Measurements from ENCODE around the gene DENND2A.
"Not testable (repeated sequence)": the region's sequence is repeated elsewhere in the genome, so short reads cannot be mapped to it uniquely, and the experiment has no call there.

The DENND2A gene

DNA sequence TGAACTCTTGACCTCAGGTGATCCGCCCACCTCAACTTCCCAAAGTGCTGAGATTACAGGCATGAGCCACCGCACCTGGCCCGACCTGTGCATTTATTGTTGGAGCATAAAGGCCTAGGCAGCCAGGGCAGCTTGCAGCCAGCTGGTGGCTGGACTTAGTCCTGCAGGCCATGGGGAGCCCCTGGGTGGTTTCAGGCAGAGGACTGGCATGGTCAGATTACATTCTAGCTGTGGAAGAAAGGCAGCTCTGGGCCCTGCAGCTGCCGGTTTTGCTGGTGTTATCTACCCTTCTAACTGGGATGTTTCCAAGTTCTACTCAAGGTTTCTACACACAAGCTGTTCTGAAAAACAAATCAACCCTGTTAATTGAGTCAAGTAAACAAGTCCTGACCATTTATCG lies 138.6 kb downstream of the DENND2A start:
- TF ChIP-seq CTCF (IDR thresholded peaks at IDR 0.05), result no peak
- Histone ChIP-seq H3K4me3 (ENCODE audit: low read depth, low read length) (no peak overlapping the region), H2AFZ (no peak overlapping the region), H3K27me3 (ENCODE audit: control insufficient read depth, insufficient read depth, low read length) (no peaks in the 10 kb centered on the region), H3K4me1 (peaks cover 8% of the 10 kb centered on the region), H3K4me2 (ENCODE audit: low read length) (no peak overlapping the region), H3K9ac (no peak overlapping the region), H3K36me3 (ENCODE audit: control insufficient read depth, insufficient read depth, low read length) (no peaks in the 10 kb centered on the region), H3K9me3 (ENCODE audit: control insufficient read depth, low read length) (no peaks in the 10 kb centered on the region), H3K27ac (no peak overlapping the region), H3K79me2 (no peaks in the 10 kb centered on the region)

GRCh38 chr7:140497807-140498206 lies 142.8 kb downstream of the DENND2A start:
- H3K27me3 ChIP-seq (ENCODE audit: control insufficient read depth, insufficient read depth, low read length); H3K9me3 ChIP-seq (ENCODE audit: control insufficient read depth, low read length); H3K79me2 ChIP-seq; H3K36me3 ChIP-seq (ENCODE audit: control insufficient read depth, insufficient read depth, low read length); H3K27ac ChIP-seq; H3K4me2 ChIP-seq (ENCODE audit: low read length); H3K4me1 ChIP-seq; H3K4me3 ChIP-seq (ENCODE audit: low read depth, low read length); H3K9ac ChIP-seq; H2AFZ ChIP-seq: not testable (repeated sequence)

DNA sequence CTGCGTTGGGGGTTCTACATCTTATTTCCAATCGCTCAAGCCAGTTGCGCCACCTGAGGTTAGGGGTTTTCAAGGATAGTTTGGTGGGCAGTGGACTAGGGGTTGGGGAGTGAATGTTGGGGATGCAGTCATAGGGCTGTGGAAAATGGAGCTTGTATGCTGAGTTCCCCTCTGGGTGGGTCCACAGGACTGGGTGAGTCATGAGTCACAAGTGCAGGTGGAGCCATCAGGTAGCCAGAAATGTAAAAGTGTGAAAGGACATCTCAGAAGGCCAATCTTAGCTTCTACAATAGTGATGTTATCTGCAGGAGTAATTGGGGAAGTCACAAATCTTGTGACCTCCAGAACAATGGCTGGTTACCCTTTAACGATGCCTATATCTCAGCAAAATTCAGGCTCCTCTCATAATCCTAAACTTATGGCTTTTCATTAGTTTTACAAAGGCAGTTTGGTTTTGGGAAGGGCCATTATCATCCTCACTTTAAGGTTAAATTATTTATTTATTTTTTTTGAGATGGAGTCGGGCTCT lies 143.3 kb downstream of the DENND2A start:
- Histone ChIP-seq H3K36me3 (ENCODE audit: control insufficient read depth, insufficient read depth, low read length) (no peaks in the 10 kb centered on the region), H3K9me3 (ENCODE audit: control insufficient read depth, low read length) (no peaks in the 10 kb centered on the region), H3K4me1 (no peaks in the 10 kb centered on the region), H2AFZ (no peak overlapping the region), H3K27me3 (ENCODE audit: control insufficient read depth, insufficient read depth, low read length) (no peaks in the 10 kb centered on the region), H3K27ac (no peak overlapping the region), H3K4me2 (ENCODE audit: low read length) (no peak overlapping the region), H3K9ac (no peak overlapping the region), H3K4me3 (ENCODE audit: low read depth, low read length) (no peak overlapping the region), H3K79me2 (no peaks in the 10 kb centered on the region)
- TF ChIP-seq CTCF (IDR thresholded peaks at IDR 0.05), result no peak

- Histone ChIP-seq H3K9ac (no peak overlapping the region), H3K79me2 (no peaks in the 10 kb centered on the region), H3K36me3 (ENCODE audit: control insufficient read depth, insufficient read depth, low read length) (no peaks in the 10 kb centered on the region), H3K4me3 (ENCODE audit: low read depth, low read length) (no peak overlapping the region), H3K27me3 (ENCODE audit: control insufficient read depth, insufficient read depth, low read length) (no peaks in the 10 kb centered on the region), H2AFZ (peak overlapping the region; percentile 16), H3K27ac (no peak overlapping the region), H3K4me1 (no peaks in the 10 kb centered on the region), H3K9me3 (ENCODE audit: control insufficient read depth, low read length) (no peaks in the 10 kb centered on the region), H3K4me2 (ENCODE audit: low read length) (no peak overlapping the region)
- TF ChIP-seq CTCF (IDR thresholded peaks at IDR 0.05), result no peak
Observed at GRCh38 chr7:140495514-140496097, 145.0 kb downstream of the DENND2A start.

- no peak for TF ChIP-seq CTCF (IDR thresholded peaks at IDR 0.05)
- Histone ChIP-seq H2AFZ (no peak overlapping the region), H3K4me1 (no peaks in the 10 kb centered on the region), H3K9me3 (ENCODE audit: control insufficient read depth, low read length) (no peaks in the 10 kb centered on the region), H3K4me2 (ENCODE audit: low read length) (no peak overlapping the region), H3K27ac (no peak overlapping the region), H3K27me3 (ENCODE audit: control insufficient read depth, insufficient read depth, low read length) (no peaks in the 10 kb centered on the region), H3K4me3 (ENCODE audit: low read depth, low read length) (no peak overlapping the region), H3K9ac (no peak overlapping the region), H3K36me3 (ENCODE audit: control insufficient read depth, insufficient read depth, low read length) (no peaks in the 10 kb centered on the region), H3K79me2 (no peaks in the 10 kb centered on the region)
Observed at GRCh38 chr7:140494867-140495266, 145.7 kb downstream of the DENND2A start.

Measured in parathyroid adenoma (tissue), 2 donors.